ENCODE measurements around the gene HSD17B8.

DNA sequence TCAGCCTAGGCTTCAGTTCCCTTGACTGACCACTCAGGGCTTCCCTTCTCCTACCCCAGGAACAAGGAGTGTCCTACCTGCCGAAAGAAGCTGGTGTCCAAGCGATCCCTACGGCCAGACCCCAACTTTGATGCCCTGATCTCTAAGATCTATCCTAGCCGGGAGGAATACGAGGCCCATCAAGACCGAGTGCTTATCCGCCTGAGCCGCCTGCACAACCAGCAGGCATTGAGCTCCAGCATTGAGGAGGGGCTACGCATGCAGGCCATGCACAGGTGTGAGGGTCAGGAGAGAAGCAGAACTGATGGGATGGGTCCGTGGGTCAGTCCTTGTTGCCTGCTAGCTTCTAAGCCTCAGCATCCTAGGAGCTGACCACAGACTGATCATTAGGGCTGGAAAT, 5.4 kb downstream of the HSD17B8 start:
- TF ChIP-seq GATA3 (IDR thresholded peaks at IDR 0.05; ENCODE audit: low read depth, low read length) = no peak
- TF ChIP-seq GATA2 (IDR thresholded peaks at IDR 0.05; ENCODE audit: low read depth, low read length) = no peak

All from SH-SY5Y (cell line).